Measurements from ENCODE around the gene ABHD6. TPM values are rescaled to one million over a fixed set of nuclear protein-coding genes. Genes with fewer than 3 reads are reported as not detected.

Gene ABHD6
- total RNA-seq, 1 experiment from 2014 or later = 3.4 TPM

DNA sequence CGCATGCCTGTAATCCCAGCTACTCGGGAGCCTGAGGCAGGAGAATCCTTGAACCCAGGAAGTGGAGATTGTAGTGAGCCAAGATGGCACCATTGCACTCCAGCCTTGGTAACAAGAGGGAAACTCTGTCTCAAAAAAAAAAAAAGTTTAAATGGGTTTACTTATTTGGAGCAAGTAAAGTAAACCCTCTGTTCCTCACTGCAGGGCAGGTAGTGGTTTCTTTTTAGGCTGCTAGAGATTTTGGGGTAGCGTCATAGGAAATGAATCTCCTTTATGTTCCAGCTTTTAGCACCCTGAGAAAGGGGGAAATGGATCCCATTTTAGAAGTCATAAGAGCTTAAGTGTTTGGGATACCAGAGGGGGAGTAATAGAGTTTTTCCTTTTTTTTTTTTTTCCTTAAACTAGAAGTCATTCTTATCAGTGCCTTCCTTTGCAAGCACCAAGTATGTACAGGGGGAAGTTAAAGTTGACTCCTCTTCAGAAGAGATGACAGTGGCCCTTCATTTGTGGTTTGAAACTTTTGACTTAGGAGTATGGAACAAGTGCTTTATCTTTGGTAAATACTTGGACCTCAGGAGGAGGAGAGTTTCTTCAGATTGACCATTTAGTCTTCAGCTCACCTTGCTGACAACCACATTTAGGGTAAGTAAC lies 103.1 kb downstream of the ABHD6 start:
- DNase-seq (ENCODE audit: unreplicated experiment) = no peak
- Mint-ChIP-seq H3K36me3 (ENCODE audit: insufficient read depth, unreplicated experiment) (peaks cover 46% of the 10 kb centered on the region), H3K27ac (ENCODE audit: low read depth, unreplicated experiment) (no peak overlapping the region), H3K27me3 (ENCODE audit: insufficient read depth, unreplicated experiment) (no peaks in the 10 kb centered on the region), H3K9me3 (ENCODE audit: unreplicated experiment) (no peaks in the 10 kb centered on the region), H3K4me1 (ENCODE audit: insufficient read depth, unreplicated experiment) (peaks cover 8% of the 10 kb centered on the region), H3K4me3 (ENCODE audit: unreplicated experiment) (no peak overlapping the region)
- TF ChIP-seq, protein P1, sequence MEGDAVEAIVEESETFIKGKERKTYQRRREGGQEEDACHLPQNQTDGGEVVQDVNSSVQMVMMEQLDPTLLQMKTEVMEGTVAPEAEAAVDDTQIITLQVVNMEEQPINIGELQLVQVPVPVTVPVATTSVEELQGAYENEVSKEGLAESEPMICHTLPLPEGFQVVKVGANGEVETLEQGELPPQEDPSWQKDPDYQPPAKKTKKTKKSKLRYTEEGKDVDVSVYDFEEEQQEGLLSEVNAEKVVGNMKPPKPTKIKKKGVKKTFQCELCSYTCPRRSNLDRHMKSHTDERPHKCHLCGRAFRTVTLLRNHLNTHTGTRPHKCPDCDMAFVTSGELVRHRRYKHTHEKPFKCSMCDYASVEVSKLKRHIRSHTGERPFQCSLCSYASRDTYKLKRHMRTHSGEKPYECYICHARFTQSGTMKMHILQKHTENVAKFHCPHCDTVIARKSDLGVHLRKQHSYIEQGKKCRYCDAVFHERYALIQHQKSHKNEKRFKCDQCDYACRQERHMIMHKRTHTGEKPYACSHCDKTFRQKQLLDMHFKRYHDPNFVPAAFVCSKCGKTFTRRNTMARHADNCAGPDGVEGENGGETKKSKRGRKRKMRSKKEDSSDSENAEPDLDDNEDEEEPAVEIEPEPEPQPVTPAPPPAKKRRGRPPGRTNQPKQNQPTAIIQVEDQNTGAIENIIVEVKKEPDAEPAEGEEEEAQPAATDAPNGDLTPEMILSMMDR (IDR thresholded peaks at IDR 0.05; ENCODE audit: unreplicated experiment) = no peak
- ChIA-PET POLR2A (interaction anchor here (0.6 kb wide), 1 partner anchor 40 kb away, joined by 3 read pairs; no protein-coding TSS in a partner anchor), CTCF (interaction anchor here (0.6 to 1.6 kb wide), 4 partner anchors 9 to 221 kb away, joined by 3 to 5 read pairs (median 4); no protein-coding TSS in a partner anchor)
- no TSS peak for BruUV-seq (replicated peaks)
- intact Hi-C loops (cut with micrococcal nuclease) = no loop called here

DNA sequence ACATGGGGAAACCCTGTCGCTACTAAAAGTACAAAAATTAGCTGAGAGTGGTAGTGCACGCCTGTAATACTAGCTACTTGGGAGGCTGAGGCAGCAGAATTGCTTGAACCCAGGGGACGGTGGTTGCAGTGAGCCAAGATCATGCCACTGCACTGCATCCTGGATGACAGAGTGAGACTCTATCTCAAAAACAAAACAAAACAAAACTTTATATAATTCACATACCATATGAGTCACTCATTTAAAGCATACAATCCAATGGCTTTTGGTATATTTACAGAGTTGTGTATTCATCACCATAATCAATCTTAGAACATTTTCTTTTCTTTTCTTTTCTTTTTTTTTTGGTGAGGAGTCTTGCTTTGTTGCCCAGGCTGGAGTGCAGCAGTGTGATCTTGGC lies 103.8 kb downstream of the ABHD6 start:
- Mint-ChIP-seq H3K4me3 (ENCODE audit: unreplicated experiment) (no peak overlapping the region), H3K9me3 (ENCODE audit: unreplicated experiment) (no peaks in the 10 kb centered on the region), H3K27ac (ENCODE audit: low read depth, unreplicated experiment) (no peak overlapping the region), H3K27me3 (ENCODE audit: insufficient read depth, unreplicated experiment) (no peaks in the 10 kb centered on the region), H3K36me3 (ENCODE audit: insufficient read depth, unreplicated experiment) (peaks cover 41% of the 10 kb centered on the region), H3K4me1 (ENCODE audit: insufficient read depth, unreplicated experiment) (peaks cover 3% of the 10 kb centered on the region)
- ChIA-PET POLR2A (interaction anchor here (0.7 kb wide), 1 partner anchor 894 kb away, joined by 3 read pairs; no protein-coding TSS in a partner anchor), CTCF (interaction anchor here (0.7 to 1.2 kb wide), 3 partner anchors 12 to 222 kb away, joined by 3 read pairs; no protein-coding TSS in a partner anchor)
- BruUV-seq (replicated peaks) = no TSS peak
- intact Hi-C loops (cut with micrococcal nuclease) = no loop called here
- TF ChIP-seq, protein P1 (IDR thresholded peaks at IDR 0.05; ENCODE audit: unreplicated experiment) = no peak
- no peak for DNase-seq (ENCODE audit: unreplicated experiment)

DNA sequence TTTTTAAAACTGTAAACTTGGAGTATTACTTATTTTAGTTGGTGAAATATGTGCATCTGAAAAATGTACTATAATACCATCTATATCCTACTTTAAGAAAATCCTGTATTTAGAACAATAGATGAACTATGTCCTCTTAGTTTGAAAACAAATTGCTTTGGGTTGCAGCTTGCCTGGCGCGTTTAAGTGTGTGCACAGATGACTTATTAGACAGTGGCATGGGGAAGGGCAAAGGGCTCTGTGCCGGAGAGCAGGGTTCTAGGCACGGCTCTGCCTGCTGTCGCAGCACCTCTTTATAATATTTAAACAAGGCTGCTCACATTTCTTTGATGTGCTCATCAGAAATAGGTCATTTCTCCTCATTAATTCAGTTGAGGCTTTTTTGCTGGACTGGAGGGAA lies 105.1 kb downstream of the ABHD6 start:
- BruUV-seq (replicated peaks) = no TSS peak
- no peak overlapping the region for H3K27ac Mint-ChIP-seq (ENCODE audit: low read depth, unreplicated experiment)
- H3K4me3 Mint-ChIP-seq (ENCODE audit: unreplicated experiment) = no peak overlapping the region
- TF ChIP-seq, protein P1 (IDR thresholded peaks at IDR 0.05; ENCODE audit: unreplicated experiment) = no peak
- no peak for DNase-seq (ENCODE audit: unreplicated experiment)
- intact Hi-C loops (cut with micrococcal nuclease) = no loop called here
- POLR2A ChIA-PET = no interaction called here
- no peaks in the 10 kb centered on the region for H3K27me3 Mint-ChIP-seq (ENCODE audit: insufficient read depth, unreplicated experiment)
- CTCF ChIA-PET = interaction anchor here (0.6 kb wide), 1 partner anchor 44 kb away, joined by 3 read pairs; no protein-coding TSS in a partner anchor
- peaks cover 47% of the 10 kb centered on the region for H3K36me3 Mint-ChIP-seq (ENCODE audit: insufficient read depth, unreplicated experiment)
- H3K4me1 Mint-ChIP-seq (ENCODE audit: insufficient read depth, unreplicated experiment) = no peaks in the 10 kb centered on the region
- H3K9me3 Mint-ChIP-seq (ENCODE audit: unreplicated experiment) = no peaks in the 10 kb centered on the region

Other genes with a start within 250 kb of the ABHD6 start
- gene FLNB, start 229.4 kb upstream of the ABHD6 start, total RNA-seq (2022) = 580 and 593 TPM in 2 replicates
- gene DNASE1L3, start 26.8 kb upstream of the ABHD6 start, total RNA-seq (2022) = not detected in 2 replicates
- 19.0 and 20.0 TPM in 2 replicates for gene RPP14, start 68.5 kb downstream of the ABHD6 start, total RNA-seq (2022)
- gene HTD2, start 68.7 kb downstream of the ABHD6 start, total RNA-seq (2022) = 10.1 and 11.5 TPM in 2 replicates
- gene PXK, start 95.1 kb downstream of the ABHD6 start, total RNA-seq (2022) = 55.1 and 62.2 TPM in 2 replicates
- 52.2 and 62.2 TPM in 2 replicates for gene PDHB, start 196.0 kb downstream of the ABHD6 start, total RNA-seq (2022)

Measured in MCF 10A (cell line).